HuH-7.5 (cell line): ENCODE data around the gene FAM180B.
A peak's percentile ranks its signal among the peaks of the same experiment; 100 is the strongest.
"Not testable (repeated sequence)": the region's sequence is repeated elsewhere in the genome, so short reads cannot be mapped to it uniquely, and the experiment has no call there.

Experiments used
- DNase-seq: peaks from one replicate; pipeline ENCODE4 v3.0.0; 2011; ENCODE audit warnings: low spot score

Gene FAM180B

GRCh38 chr11:47586098-47586855, at the start of gene FAM180B:
Gene FAM180B, plus strand, starts transcription at chr11:47586678. Its CDS starts 91 bp downstream, at chr11:47586769.
- no peak for DNase-seq

- DNase-seq, result no peak
Observed at GRCh38 chr11:47536915-47537314, 49.6 kb upstream of the FAM180B start.

- no peak for DNase-seq
Observed at GRCh38 chr11:47538741-47539565, 47.5 kb upstream of the FAM180B start.

- no peak for DNase-seq
Observed at GRCh38 chr11:47539681-47540039, 46.8 kb upstream of the FAM180B start.

GRCh38 chr11:47541070-47541469, 45.4 kb upstream of the FAM180B start:
- DNase-seq, result no peak

- no peak for DNase-seq
Observed at GRCh38 chr11:47545298-47545697, 41.2 kb upstream of the FAM180B start.

GRCh38 chr11:47546274-47546673, 40.2 kb upstream of the FAM180B start:
- not testable (repeated sequence) for DNase-seq

- no peak for DNase-seq
Observed at GRCh38 chr11:47550288-47551047, 36.0 kb upstream of the FAM180B start.

- DNase-seq, result no peak
Observed at GRCh38 chr11:47551086-47551485, 35.4 kb upstream of the FAM180B start.

GRCh38 chr11:47552056-47552565, 34.4 kb upstream of the FAM180B start:
- DNase-seq, result no peak

GRCh38 chr11:47552566-47553405, 33.7 kb upstream of the FAM180B start, which contains the start of gene CELF1:
Gene CELF1, minus strand, starts transcription at chr11:47553132. Its CDS starts 53,609 bp downstream, at chr11:47499523.
- DNase-seq, result peak; percentile 71

- no peak for DNase-seq
Observed at GRCh38 chr11:47553406-47553743, 33.1 kb upstream of the FAM180B start.

- DNase-seq, result not testable (repeated sequence)
Observed at GRCh38 chr11:47557004-47557403, 29.5 kb upstream of the FAM180B start.

- DNase-seq, result no peak
Observed at GRCh38 chr11:47558695-47559094, 27.8 kb upstream of the FAM180B start.

- DNase-seq, result no peak
Observed at GRCh38 chr11:47560426-47560825, 26.1 kb upstream of the FAM180B start.

GRCh38 chr11:47562393-47562792, 24.1 kb upstream of the FAM180B start:
- not testable (repeated sequence) for DNase-seq

- not testable (repeated sequence) for DNase-seq
Observed at GRCh38 chr11:47564366-47564765, 22.1 kb upstream of the FAM180B start.

- no peak for DNase-seq
Observed at GRCh38 chr11:47564933-47565339, 21.5 kb upstream of the FAM180B start.

GRCh38 chr11:47565340-47566148, 20.9 kb upstream of the FAM180B start, which contains the start of gene PTPMT1:
Gene PTPMT1, plus strand, starts transcription at chr11:47565599. Its CDS starts 24 bp downstream, at chr11:47565623.
- peak; percentile 57 for DNase-seq

- DNase-seq, result no peak
Observed at GRCh38 chr11:47566149-47566698, 20.3 kb upstream of the FAM180B start.
